ENCODE measurements around the gene ZBTB4.
A peak's percentile ranks its signal among the peaks of the same experiment; 100 is the strongest.

ZBTB4 gene

DNA sequence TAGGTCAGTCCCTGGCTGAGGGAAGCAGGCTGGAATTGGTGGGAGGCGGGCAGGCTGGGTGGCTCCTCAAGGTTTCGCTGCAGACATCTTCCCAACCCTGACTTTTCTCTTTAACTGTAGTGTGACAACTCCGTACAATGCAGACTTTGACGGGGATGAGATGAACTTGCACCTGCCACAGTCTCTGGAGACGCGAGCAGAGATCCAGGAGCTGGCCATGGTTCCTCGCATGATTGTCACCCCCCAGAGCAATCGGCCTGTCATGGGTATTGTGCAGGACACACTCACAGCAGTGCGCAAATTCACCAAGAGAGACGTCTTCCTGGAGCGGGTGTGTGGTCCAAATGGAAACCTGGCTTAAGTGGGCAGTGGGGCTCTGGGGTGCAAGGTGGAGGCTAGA is 19.7 kb upstream of the ZBTB4 start:
- no peak overlapping the region for H2BK15ac ChIP-seq (ENCODE audit: low read length)
- WGBS, 2 donors (ENCODE audit: extremely low coverage in 2 of 2, insufficient read length in 2 of 2, insufficient replicate concordance in 1 of 2) = no CpG with 5 or more reads among the region's 11 CpGs
- no peak overlapping the region for H4K8ac ChIP-seq (ENCODE audit: low read depth, low read length)
- no peak overlapping the region for H2BK120ac ChIP-seq (ENCODE audit: low read depth, low read length)
- no peak overlapping the region for H2BK12ac ChIP-seq (ENCODE audit: low read length)
- H3K4me3 ChIP-seq (ENCODE audit: low read length in 2 of 2) = peak overlapping the region in 1 of 2 donors; percentile 36
- DNase-seq (ENCODE audit: low spot score) = no peak
- H3K27ac ChIP-seq (replicated peaks; ENCODE audit: low read length) = no peak overlapping the region
- H3K36me3 ChIP-seq (replicated peaks in 1 of 2; ENCODE audit: control insufficient read depth in 2 of 2, insufficient read depth in 2 of 2, low read length in 2 of 2) = peaks cover 76 to 97% of the 10 kb centered on the region in 2 donors
- no peak overlapping the region for H4K91ac ChIP-seq (ENCODE audit: low read depth, low read length, poor library complexity)
- H3K79me1 ChIP-seq (ENCODE audit: low read depth, low read length) = peaks cover 17% of the 10 kb centered on the region
- no peak overlapping the region for H3K14ac ChIP-seq (ENCODE audit: low read length)
- no peaks in the 10 kb centered on the region for H3K9me3 ChIP-seq (replicated peaks in 1 of 2; ENCODE audit: control insufficient read depth in 2 of 2, insufficient read depth in 1 of 2, low read depth in 1 of 2, low read length in 2 of 2)
- H2BK5ac ChIP-seq (ENCODE audit: low read length) = no peak overlapping the region
- no peak overlapping the region for H3K4ac ChIP-seq (ENCODE audit: low read length)
- no peak overlapping the region for H3K18ac ChIP-seq (ENCODE audit: low read length)
- H3K27me3 ChIP-seq (ENCODE audit: control insufficient read depth in 3 of 3, insufficient read depth in 3 of 3, low read depth in 1 of 3, low read length in 3 of 3) = no peaks in the 10 kb centered on the region
- no peaks in the 10 kb centered on the region for H3K4me1 ChIP-seq (ENCODE audit: control insufficient read depth in 2 of 2, insufficient read depth in 1 of 2, low read depth in 1 of 2, low read length in 2 of 2)
- H3K4me2 ChIP-seq (ENCODE audit: insufficient read depth, low read length, poor library complexity, severe bottlenecking) = no peak overlapping the region
- H2AFZ ChIP-seq (ENCODE audit: low read length) = no peak overlapping the region
- H3K9ac ChIP-seq (ENCODE audit: low read depth, low read length, poor library complexity) = no peak overlapping the region
- H3K23ac ChIP-seq (ENCODE audit: low read depth, low read length, poor library complexity) = peak overlapping the region; percentile 82
- no peak overlapping the region for H2AK5ac ChIP-seq (ENCODE audit: low read depth, low read length)

GRCh38 chr17:7497636-7498035 is 18.2 kb upstream of the ZBTB4 start:
- H2BK15ac ChIP-seq (ENCODE audit: low read length) = no peak overlapping the region
- no peaks in the 10 kb centered on the region for H3K4me1 ChIP-seq (ENCODE audit: control insufficient read depth in 2 of 2, insufficient read depth in 1 of 2, low read depth in 1 of 2, low read length in 2 of 2)
- no peak overlapping the region for H3K4me2 ChIP-seq (ENCODE audit: insufficient read depth, low read length, poor library complexity, severe bottlenecking)
- H3K4ac ChIP-seq (ENCODE audit: low read length) = no peak overlapping the region
- H2BK12ac ChIP-seq (ENCODE audit: low read length) = no peak overlapping the region
- H3K79me1 ChIP-seq (ENCODE audit: low read depth, low read length) = peaks cover 21% of the 10 kb centered on the region
- no peak overlapping the region for H4K91ac ChIP-seq (ENCODE audit: low read depth, low read length, poor library complexity)
- H3K27ac ChIP-seq (replicated peaks; ENCODE audit: low read length) = no peak overlapping the region
- no peak overlapping the region for H3K4me3 ChIP-seq (ENCODE audit: low read length in 2 of 2)
- H3K14ac ChIP-seq (ENCODE audit: low read length) = peak overlapping the region; percentile 64
- no peak overlapping the region for H4K8ac ChIP-seq (ENCODE audit: low read depth, low read length)
- no peak overlapping the region for H2BK120ac ChIP-seq (ENCODE audit: low read depth, low read length)
- no peak overlapping the region for H2AK5ac ChIP-seq (ENCODE audit: low read depth, low read length)
- H3K36me3 ChIP-seq (replicated peaks in 1 of 2; ENCODE audit: control insufficient read depth in 2 of 2, insufficient read depth in 2 of 2, low read length in 2 of 2) = peaks cover 60 to 97% of the 10 kb centered on the region in 2 donors
- DNase-seq (ENCODE audit: low spot score) = no peak
- no peak overlapping the region for H3K9ac ChIP-seq (ENCODE audit: low read depth, low read length, poor library complexity)
- H3K9me3 ChIP-seq (replicated peaks in 1 of 2; ENCODE audit: control insufficient read depth in 2 of 2, insufficient read depth in 1 of 2, low read depth in 1 of 2, low read length in 2 of 2) = no peaks in the 10 kb centered on the region
- peak overlapping the region; percentile 61 for H2BK5ac ChIP-seq (ENCODE audit: low read length)
- no peak overlapping the region for H3K23ac ChIP-seq (ENCODE audit: low read depth, low read length, poor library complexity)
- H2AFZ ChIP-seq (ENCODE audit: low read length) = no peak overlapping the region
- no peaks in the 10 kb centered on the region for H3K27me3 ChIP-seq (ENCODE audit: control insufficient read depth in 3 of 3, insufficient read depth in 3 of 3, low read depth in 1 of 3, low read length in 3 of 3)
- WGBS, 2 donors (ENCODE audit: extremely low coverage in 2 of 2, insufficient read length in 2 of 2, insufficient replicate concordance in 1 of 2) = no CpG with 5 or more reads among the region's 14 CpGs
- H3K18ac ChIP-seq (ENCODE audit: low read length) = no peak overlapping the region

DNA sequence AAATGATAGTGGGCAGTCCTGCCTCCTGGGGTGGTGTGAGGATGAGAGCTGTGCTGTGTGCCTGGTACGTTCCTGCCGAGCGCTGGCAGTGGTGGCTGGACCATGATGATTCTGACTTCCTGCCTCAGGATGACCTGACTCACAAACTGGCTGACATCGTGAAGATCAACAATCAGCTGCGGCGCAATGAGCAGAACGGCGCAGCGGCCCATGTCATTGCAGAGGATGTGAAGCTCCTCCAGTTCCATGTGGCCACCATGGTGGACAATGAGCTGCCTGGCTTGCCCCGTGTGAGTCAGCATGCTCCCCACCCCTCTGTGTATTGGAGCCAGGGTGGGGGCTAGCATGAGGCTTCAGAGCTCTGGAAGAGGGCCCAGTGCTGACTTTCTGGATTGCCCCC is 17.8 kb upstream of the ZBTB4 start:
- H3K9me3 ChIP-seq (replicated peaks in 1 of 2; ENCODE audit: control insufficient read depth in 2 of 2, insufficient read depth in 1 of 2, low read depth in 1 of 2, low read length in 2 of 2) = no peaks in the 10 kb centered on the region
- no CpG with 5 or more reads among the region's 10 CpGs for WGBS, 2 donors (ENCODE audit: extremely low coverage in 2 of 2, insufficient read length in 2 of 2, insufficient replicate concordance in 1 of 2)
- H3K14ac ChIP-seq (ENCODE audit: low read length) = no peak overlapping the region
- H3K27ac ChIP-seq (replicated peaks; ENCODE audit: low read length) = no peak overlapping the region
- H2AFZ ChIP-seq (ENCODE audit: low read length) = no peak overlapping the region
- no peak overlapping the region for H3K23ac ChIP-seq (ENCODE audit: low read depth, low read length, poor library complexity)
- peaks cover 22% of the 10 kb centered on the region for H3K79me1 ChIP-seq (ENCODE audit: low read depth, low read length)
- H2BK120ac ChIP-seq (ENCODE audit: low read depth, low read length) = no peak overlapping the region
- no peak overlapping the region for H2BK15ac ChIP-seq (ENCODE audit: low read length)
- H3K18ac ChIP-seq (ENCODE audit: low read length) = no peak overlapping the region
- peak overlapping the region; percentile 61 for H2BK5ac ChIP-seq (ENCODE audit: low read length)
- no peak overlapping the region for H2AK5ac ChIP-seq (ENCODE audit: low read depth, low read length)
- H4K91ac ChIP-seq (ENCODE audit: low read depth, low read length, poor library complexity) = no peak overlapping the region
- H3K4me3 ChIP-seq (ENCODE audit: low read length in 2 of 2) = no peak overlapping the region
- H3K27me3 ChIP-seq (ENCODE audit: control insufficient read depth in 3 of 3, insufficient read depth in 3 of 3, low read depth in 1 of 3, low read length in 3 of 3) = no peaks in the 10 kb centered on the region
- peaks cover 56 to 96% of the 10 kb centered on the region in 2 donors for H3K36me3 ChIP-seq (replicated peaks in 1 of 2; ENCODE audit: control insufficient read depth in 2 of 2, insufficient read depth in 2 of 2, low read length in 2 of 2)
- no peak overlapping the region for H3K9ac ChIP-seq (ENCODE audit: low read depth, low read length, poor library complexity)
- H4K8ac ChIP-seq (ENCODE audit: low read depth, low read length) = no peak overlapping the region
- H3K4me1 ChIP-seq (ENCODE audit: control insufficient read depth in 2 of 2, insufficient read depth in 1 of 2, low read depth in 1 of 2, low read length in 2 of 2) = no peaks in the 10 kb centered on the region
- no peak for DNase-seq (ENCODE audit: low spot score)
- H3K4me2 ChIP-seq (ENCODE audit: insufficient read depth, low read length, poor library complexity, severe bottlenecking) = no peak overlapping the region
- no peak overlapping the region for H3K4ac ChIP-seq (ENCODE audit: low read length)
- no peak overlapping the region for H2BK12ac ChIP-seq (ENCODE audit: low read length)

DNA sequence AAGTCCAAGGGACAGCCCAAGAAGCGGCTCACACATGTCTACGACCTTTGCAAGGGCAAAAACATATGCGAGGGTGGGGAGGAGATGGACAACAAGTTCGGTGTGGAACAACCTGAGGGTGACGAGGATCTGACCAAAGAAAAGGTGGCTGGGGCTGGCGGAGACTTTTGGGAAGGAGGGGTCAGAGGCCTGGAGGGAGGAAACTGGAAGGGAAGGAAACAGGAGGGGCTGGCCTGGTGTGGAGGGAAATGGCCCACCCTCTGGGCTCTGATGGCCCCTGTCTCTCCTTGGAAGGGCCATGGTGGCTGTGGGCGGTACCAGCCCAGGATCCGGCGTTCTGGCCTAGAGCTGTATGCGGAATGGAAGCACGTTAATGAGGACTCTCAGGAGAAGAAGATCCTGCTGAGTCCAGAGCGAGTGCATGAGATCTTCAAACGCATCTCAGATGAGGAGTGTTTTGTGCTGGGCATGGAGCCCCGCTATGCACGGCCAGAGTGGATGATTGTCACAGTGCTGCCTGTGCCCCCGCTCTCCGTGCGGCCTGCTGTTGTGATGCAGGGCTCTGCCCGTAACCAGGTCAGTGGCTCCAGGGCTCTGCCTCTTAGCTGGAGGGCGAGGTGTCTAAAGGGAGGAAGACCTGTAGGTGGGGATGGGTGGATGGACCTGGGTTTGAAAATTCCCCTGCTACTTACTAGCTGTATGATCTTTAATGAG is 17.2 kb upstream of the ZBTB4 start:
- H3K4me1 ChIP-seq (ENCODE audit: control insufficient read depth in 2 of 2, insufficient read depth in 1 of 2, low read depth in 1 of 2, low read length in 2 of 2) = peaks cover 1% of the 10 kb centered on the region in 2 donors
- H3K36me3 ChIP-seq (replicated peaks in 1 of 2; ENCODE audit: control insufficient read depth in 2 of 2, insufficient read depth in 2 of 2, low read length in 2 of 2) = peaks cover 50 to 96% of the 10 kb centered on the region in 2 donors
- H3K23ac ChIP-seq (ENCODE audit: low read depth, low read length, poor library complexity) = no peak overlapping the region
- H3K4me3 ChIP-seq (ENCODE audit: low read length in 2 of 2) = no peak overlapping the region
- H2BK15ac ChIP-seq (ENCODE audit: low read length) = no peak overlapping the region
- peak overlapping the region; percentile 8 for H2BK12ac ChIP-seq (ENCODE audit: low read length)
- no peak overlapping the region for H2BK5ac ChIP-seq (ENCODE audit: low read length)
- H3K18ac ChIP-seq (ENCODE audit: low read length) = no peak overlapping the region
- peak overlapping the region; percentile 17 for H3K14ac ChIP-seq (ENCODE audit: low read length)
- H4K91ac ChIP-seq (ENCODE audit: low read depth, low read length, poor library complexity) = no peak overlapping the region
- no peaks in the 10 kb centered on the region for H3K9me3 ChIP-seq (replicated peaks in 1 of 2; ENCODE audit: control insufficient read depth in 2 of 2, insufficient read depth in 1 of 2, low read depth in 1 of 2, low read length in 2 of 2)
- no peaks in the 10 kb centered on the region for H3K27me3 ChIP-seq (ENCODE audit: control insufficient read depth in 3 of 3, insufficient read depth in 3 of 3, low read depth in 1 of 3, low read length in 3 of 3)
- no peak overlapping the region for H3K9ac ChIP-seq (ENCODE audit: low read depth, low read length, poor library complexity)
- H3K4ac ChIP-seq (ENCODE audit: low read length) = no peak overlapping the region
- no peak overlapping the region for H2BK120ac ChIP-seq (ENCODE audit: low read depth, low read length)
- no peak overlapping the region for H4K8ac ChIP-seq (ENCODE audit: low read depth, low read length)
- no peak for DNase-seq (ENCODE audit: low spot score)
- peaks cover 22% of the 10 kb centered on the region for H3K79me1 ChIP-seq (ENCODE audit: low read depth, low read length)
- H3K27ac ChIP-seq (replicated peaks; ENCODE audit: low read length) = no peak overlapping the region
- H2AK5ac ChIP-seq (ENCODE audit: low read depth, low read length) = no peak overlapping the region
- H3K4me2 ChIP-seq (ENCODE audit: insufficient read depth, low read length, poor library complexity, severe bottlenecking) = no peak overlapping the region
- WGBS, 2 donors (ENCODE audit: extremely low coverage in 2 of 2, insufficient read length in 2 of 2, insufficient replicate concordance in 1 of 2) = no CpG with 5 or more reads among the region's 20 CpGs
- H2AFZ ChIP-seq (ENCODE audit: low read length) = no peak overlapping the region
